Stimulated activated CD8-positive, alpha-beta memory T cell treated with anti-CD3 and anti-CD28 coated beads, Interleukin-15, amount 100 ng/mL, for 24 hours (primary cell): ENCODE data around the gene CTCF.

Experiments
- DNase-seq: peaks from one replicate; pipeline ENCODE4 v3.0.0-alpha.2; 2020; ENCODE audit warnings: low read depth

The CTCF gene

DNA sequence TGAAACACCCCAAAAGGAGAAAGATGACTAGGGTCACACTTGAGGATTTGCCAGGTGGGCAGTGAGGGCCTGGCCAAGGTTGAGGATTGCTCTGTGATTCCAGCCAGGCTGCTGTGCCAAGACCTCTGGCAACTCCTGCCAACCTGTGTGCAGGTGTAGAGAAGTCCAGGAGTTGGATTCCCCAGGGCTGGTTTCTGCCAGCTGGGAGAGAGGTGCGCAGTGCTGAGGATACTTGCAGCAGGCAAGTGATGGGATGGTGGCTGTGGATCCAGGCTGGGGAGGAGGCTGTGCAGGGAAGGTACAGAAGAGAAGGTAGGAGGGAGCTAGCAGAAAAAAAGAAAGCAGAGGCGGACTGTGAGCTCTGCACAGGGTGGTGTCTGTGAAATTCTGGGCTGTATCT lies 27.1 kb upstream of the CTCF start:
- no peak for DNase-seq

DNA sequence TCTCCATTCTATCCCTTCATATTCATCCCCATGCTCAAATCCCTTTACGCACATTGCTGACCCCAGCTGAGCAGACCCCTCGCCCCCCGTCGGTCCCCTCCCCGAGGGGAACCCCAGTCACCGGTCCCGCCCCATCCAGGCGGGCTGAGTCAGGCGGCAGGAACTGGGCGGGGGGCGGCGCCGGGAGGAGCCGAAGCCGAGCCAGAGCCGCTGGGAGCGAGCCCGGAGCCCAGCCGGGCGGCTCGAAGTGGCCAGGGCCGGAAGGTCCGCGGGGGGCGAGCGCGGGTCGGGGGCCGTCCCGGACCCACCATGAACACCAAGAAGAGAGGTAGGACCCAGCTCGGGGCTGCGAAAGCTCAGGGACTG lies 25.1 kb upstream of the CTCF start:
- DNase-seq = no peak

DNA sequence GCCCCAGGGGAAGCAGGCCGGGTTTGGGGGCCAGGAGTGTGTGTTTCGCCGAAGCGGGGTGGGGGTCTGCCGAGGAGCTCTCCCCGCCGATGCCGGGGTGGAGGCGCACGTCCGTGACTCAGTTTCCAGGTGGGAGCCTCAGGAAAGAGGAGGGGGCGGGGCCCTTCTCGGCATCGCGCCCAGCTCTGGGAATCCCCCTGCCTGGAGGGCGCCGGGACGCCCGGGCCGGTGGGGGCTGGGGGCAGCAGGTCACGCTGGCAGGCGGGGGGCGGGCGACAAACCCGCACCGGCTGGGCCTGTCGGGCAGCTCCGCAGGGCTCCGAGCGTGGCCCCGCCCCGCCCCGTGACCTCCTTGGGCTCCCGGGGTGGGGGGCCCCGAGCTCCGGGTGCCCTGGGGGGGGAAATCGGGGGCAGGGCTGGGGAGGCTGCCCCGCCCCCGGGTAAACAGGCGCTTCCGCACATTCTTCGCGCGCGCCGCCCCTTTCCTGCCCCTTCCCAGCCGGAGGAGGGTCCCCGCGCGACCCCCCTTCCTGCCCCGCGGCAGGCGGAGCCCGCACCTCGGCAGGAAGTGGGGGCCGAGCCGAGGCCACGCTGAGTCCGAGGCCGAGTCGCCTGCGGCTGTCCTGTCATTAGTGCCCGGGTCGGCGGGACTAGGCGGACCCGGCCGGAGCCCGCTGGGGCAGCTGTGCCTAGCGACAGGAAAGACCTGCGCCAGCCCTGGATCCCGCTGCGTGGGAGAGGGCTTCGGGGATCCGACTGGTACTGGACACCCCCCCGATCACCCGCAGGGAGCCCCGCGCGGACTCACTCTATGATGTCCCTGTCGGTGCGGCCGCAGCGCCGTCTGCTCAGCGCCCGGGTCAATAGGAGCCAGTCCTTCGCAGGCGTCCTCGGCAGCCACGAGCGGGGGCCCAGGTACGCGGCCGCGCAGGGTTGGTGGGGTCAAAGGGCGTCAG lies 24.4 kb upstream of the CTCF start:
- DNase-seq = no peak

DNA sequence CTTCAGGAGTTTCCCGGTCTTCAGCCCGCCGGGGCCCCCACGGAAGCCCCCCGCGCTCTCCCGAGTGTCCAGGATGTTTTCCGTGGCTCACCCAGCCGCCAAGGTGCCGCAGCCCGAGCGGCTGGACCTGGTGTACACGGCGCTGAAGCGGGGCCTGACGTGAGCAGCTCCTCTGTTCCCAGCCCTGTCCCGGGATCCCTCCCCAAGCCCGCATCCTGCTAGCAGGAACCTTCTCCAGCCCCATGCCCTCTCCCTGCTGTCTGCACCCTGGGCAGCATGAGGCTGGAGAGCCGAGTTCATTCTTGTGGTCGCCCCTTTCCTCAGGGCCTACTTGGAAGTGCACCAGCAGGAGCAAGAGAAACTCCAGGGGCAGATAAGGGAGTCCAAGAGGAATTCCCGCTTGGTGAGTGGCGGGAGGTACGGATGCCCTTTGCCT lies 23.6 kb upstream of the CTCF start:
- DNase-seq = no peak

DNA sequence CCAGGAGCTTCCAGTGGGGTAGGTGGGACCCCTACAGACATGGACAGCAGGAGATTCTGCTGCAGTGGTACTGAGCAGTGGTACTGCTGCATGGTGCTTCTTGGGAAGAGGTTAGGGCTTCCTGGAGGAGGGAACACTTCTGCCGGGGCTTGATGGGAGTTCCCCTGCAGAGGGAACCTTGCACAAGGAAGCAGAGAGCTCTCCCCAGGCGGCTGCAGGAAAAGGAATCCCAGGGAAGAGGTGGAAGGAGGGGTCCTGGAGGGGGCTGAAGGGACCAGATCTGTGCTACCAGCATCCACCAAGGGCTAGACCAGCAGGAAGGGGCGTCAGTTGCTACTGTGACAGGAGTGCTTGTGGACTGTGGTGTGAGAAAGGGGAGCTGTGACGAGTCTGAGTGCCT lies 23.1 kb upstream of the CTCF start:
- no peak for DNase-seq

DNA sequence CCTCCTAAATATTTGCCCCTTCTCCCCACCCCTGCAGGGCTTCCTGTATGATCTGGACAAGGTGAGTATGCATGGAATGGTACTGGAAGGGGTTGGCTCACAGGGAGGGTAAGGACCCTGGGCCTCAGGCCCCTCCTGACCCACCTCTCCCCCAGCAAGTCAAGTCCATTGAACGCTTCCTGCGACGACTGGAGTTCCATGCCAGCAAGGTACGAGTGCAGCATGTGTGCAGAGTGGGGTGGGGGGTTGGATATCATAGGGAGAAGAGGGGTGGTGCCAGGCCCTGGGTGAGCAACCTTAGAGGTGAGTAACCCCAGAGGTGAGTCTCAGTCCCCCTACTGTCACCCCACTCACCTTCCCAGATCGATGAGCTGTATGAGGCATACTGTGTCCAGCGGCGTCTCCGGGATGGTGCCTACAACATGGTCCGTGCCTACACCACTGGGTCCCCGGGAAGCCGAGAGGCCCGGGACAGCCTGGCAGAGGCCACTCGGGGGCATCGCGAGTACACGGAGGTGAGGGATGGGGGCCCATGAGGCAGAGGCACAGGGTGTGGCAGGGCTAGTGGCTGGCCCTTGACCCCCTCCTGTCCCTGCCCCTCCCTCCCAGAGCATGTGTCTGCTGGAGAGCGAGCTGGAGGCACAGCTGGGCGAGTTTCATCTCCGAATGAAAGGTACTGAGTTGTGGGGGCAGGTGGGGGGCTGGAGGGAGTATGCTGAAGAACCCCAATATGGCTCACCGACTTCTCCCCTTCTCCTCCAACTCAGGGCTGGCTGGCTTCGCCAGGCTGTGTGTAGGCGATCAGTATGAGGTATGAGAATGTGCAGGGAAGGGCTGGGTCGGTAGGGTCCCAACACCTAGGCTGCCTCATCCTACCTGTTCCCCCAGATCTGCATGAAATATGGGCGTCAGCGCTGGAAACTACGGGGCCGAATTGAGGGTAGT lies 22.4 kb upstream of the CTCF start:
- DNase-seq = no peak

DNA sequence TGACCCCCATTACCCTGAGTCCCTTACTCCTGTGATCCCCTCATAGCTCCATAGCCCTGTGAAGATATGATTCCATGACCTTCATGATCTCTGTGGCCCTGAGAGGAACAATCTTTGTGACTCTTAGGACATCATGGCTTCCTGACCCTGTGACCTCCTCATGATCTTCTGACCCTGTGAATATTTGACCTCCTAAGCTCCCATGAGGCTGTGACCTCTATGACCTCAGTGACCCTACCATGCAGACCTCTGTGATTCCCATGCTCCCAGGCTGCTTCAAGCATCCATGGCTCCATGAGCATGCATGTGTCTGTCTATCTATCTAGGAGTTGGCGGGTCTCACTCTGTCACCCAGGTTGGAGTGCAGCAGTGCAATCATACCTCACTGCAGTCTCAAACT lies 21.6 kb upstream of the CTCF start:
- DNase-seq = no peak

DNA sequence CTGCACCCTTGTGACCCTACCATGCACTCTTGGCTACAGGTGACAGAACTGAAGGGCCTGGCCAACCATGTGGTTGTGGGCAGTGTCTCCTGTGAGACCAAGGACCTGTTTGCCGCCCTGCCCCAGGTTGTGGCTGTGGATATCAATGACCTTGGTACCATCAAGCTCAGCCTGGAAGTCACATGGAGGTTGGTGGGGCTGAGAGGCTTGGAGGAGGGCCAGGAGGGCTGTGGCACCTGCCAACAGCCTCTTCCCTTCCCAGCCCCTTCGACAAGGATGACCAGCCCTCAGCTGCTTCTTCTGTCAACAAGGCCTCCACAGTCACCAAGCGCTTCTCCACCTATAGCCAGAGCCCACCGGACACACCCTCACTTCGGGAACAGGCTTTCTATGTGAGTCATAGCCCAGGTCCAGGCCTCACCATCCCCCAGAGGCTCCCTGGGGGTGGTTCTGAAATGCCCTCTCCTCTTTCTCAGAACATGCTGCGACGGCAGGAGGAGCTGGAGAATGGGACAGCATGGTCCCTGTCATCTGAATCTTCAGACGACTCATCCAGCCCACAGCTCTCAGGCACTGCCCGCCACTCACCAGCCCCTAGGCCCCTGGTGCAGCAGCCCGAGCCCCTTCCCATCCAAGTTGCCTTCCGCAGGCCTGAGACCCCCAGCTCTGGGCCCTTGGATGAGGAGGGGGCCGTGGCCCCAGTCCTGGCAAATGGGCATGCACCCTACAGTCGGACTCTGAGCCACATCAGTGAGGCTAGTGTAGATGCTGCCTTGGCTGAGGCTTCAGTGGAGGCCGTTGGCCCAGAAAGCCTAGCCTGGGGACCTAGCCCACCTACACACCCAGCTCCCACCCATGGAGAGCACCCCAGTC lies 20.7 kb upstream of the CTCF start:
- no peak for DNase-seq

DNA sequence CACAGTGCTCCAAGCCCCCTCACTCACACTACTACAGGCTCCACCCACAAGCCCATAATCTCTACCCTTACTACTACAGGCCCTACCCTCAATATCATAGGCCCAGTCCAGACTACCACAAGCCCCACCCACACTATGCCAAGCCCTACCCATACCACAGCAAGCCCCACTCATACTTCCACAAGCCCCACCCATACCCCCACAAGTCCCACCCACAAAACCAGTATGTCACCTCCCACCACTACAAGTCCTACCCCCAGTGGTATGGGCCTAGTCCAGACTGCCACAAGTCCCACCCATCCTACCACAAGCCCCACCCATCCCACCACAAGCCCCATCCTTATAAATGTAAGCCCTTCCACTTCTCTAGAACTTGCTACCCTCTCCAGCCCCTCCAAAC lies 19.9 kb upstream of the CTCF start:
- DNase-seq = no peak

DNA sequence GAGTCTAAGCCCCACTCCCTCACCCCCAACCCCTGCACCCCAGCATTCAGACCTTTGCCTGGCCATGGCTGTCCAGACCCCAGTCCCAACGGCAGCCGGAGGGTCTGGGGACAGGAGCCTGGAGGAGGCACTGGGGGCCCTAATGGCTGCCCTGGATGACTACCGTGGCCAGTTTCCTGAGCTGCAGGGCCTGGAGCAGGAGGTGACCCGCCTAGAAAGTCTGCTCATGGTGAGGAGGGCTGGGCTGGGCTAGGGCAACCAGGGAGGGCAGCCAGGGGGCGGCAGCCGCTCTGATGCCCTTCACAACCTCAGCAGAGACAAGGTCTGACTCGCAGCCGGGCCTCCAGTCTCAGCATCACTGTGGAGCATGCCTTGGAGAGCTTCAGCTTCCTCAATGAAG lies 19.3 kb upstream of the CTCF start:
- DNase-seq = no peak

DNA sequence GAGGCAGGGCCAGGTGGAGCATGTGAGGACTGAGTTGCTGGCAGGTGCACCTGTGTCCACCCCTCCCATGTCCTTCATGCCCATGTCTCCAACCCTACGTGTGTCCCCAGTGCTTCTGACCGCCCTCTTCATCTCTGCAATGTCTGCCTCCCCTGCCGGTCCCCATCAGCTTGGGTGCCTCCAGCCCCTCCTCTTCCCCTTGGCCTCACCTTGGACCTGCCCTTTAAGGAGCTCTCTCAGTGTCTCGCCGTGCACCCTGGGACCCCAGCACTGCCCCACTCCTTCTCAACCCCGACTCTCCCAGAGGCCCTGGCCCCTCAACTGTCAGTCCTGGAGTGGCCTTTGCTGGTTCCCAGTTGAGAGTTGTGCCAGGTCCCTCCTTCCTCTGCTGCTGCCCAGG lies 18.7 kb upstream of the CTCF start:
- no peak for DNase-seq

DNA sequence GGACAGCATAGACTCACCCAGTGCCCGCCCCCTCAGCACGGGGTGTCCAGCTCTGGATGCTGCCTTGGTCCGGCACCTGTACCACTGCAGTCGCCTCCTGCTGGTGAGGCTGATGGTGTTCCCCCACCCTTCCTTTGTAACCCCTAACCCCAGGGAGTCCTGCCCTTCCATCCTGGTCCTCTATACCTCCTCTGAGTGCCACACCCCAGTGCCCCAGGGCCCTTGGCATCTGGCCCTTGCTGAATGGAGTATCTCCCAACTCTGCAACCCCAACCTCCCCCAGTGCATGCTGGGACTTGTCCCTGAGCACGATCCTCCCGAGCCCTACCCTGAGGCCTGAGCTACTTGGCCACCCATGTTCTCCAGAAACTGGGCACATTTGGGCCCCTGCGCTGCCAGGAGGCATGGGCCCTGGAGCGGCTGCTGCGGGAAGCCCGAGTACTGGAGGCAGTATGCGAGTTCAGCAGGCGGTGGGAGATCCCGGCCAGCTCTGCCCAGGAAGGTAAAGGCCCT lies 17.9 kb upstream of the CTCF start:
- no peak for DNase-seq

DNA sequence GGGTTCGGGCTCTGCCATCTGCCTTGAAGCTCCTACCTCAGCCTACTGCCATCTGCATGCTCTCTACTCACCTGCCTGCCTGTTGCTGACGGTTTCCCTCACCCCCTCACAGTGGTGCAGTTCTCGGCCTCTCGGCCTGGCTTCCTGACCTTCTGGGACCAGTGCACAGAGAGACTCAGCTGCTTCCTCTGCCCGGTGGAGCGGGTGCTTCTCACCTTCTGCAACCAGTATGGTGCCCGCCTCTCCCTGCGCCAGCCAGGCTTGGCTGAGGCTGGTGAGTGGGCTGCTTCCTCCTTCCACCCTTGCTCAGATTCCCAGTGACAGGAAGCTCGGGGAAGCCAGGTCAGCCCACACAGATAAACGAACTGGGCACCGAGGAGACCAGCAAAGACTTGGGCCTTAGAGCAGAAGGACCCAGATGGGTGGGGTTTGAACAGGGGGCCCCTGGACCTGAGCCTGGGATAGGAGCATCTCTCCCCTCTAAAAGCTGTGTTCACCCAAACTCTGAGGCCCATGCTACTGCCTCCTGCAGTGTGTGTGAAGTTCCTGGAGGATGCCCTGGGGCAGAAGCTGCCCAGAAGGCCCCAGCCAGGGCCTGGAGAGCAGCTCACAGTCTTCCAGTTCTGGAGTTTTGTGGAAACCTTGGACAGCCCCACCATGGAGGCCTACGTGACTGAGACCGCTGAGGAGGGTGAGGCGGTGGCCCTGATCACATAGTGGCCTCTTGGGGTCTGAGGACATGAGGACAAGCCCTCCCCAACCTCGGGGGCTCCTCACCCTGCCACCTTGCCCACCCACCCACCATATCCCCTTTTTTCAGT lies 17.3 kb upstream of the CTCF start:
- DNase-seq = no peak

DNA sequence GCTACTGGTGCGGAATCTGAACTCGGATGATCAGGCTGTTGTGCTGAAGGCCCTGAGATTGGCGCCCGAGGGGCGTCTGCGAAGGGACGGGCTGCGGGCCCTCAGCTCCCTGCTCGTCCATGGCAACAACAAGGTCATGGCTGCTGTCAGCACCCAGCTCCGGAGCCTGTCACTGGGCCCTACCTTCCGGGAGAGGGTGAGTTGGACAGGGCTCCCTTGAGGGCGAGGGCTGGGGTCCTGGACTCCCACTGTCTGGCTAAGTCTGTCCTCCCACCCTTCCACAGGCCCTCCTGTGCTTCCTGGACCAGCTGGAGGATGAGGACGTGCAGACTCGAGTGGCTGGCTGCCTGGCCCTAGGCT lies 16.7 kb upstream of the CTCF start:
- no peak for DNase-seq

DNA sequence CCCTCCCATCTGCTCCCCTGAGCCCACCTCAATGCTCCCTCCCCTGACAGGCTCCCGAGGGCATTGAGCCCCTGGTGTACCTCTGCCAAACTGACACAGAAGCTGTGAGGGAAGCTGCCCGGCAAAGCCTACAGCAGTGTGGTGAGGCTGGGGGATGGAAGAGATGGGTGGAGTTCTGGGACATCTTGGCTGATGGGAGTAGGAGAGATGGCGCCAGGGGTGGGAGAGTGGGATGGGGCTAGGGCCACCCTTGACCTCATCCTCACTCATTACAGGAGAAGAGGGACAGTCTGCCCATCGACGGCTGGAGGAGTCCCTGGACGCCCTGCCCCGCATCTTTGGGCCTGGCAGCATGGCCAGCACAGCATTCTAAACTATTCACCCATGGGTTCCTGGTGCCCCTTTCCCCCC lies 16.2 kb upstream of the CTCF start:
- DNase-seq = no peak

DNA sequence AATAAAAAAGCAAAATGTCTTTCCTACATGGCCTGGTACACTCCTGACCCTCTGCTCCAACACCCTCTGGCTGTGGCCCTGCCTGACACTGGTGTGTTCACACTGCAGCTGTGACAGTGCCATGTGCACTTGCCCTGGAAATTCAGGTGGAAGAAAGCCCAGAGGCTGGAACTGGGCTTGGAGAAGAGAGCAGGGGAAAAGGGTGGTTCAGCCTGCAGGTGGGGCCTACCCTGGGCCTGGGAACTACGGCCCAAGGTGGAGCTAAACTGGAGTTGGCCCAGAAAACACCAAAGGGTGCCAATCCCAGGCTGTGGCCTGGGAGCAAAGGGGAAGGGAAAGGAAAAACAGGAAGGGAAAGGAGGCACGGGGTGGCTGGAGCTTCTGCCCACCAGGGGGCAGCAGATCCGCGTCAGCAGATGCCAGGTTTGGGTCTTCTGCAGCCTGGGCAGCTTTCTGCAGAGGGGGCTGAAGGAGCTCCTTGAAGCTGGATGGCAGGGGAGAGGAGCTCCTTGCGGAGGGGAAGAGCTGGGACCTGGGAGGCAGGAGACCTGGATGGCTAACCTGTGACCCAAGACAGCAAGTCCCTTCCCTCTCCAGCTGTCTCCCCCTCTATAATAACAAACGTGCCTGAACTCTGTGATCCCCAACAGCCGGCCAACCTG lies 15.4 kb upstream of the CTCF start:
- no peak for DNase-seq

DNA sequence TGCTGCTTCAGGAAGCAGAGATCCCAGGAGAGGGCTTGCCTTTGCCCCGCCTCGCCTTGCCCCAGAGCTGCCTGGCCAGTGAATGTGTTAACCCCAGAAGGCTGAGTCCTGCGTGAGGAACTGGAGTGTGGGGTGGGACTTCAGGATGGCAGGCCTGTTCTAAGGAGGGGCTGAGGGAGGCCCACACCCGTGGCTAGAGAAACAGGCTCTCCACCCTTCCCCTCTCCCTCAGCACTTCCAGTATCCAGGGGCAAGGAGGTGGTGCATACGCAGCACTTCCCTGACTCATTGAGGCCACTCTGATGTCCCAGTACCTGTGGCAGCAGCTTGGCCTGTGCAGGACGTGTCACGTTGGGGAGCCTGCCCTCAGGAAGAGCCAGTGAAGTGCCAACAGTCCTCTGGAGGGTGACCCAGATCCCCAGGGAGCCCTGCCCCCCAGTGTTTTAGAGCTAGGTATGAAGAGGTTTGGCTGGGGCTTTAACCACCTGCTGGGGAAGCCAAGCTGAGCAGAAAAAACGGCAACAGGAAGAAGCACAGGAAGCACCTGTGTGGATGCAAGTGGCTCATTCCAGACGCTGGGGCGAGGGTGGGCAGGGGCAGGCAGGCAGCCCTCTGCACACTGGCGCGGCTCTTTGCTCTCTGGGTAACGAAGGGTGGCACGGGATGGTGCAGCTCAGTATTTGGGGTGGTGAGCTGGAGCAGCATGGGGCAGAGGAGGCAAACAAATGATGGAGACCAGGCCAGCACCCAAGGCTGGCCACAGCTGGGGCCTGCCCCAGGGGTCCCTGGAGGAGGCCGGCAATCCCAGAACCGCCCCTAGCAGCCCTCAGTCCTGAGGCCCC lies 14.7 kb upstream of the CTCF start:
- DNase-seq = no peak

DNA sequence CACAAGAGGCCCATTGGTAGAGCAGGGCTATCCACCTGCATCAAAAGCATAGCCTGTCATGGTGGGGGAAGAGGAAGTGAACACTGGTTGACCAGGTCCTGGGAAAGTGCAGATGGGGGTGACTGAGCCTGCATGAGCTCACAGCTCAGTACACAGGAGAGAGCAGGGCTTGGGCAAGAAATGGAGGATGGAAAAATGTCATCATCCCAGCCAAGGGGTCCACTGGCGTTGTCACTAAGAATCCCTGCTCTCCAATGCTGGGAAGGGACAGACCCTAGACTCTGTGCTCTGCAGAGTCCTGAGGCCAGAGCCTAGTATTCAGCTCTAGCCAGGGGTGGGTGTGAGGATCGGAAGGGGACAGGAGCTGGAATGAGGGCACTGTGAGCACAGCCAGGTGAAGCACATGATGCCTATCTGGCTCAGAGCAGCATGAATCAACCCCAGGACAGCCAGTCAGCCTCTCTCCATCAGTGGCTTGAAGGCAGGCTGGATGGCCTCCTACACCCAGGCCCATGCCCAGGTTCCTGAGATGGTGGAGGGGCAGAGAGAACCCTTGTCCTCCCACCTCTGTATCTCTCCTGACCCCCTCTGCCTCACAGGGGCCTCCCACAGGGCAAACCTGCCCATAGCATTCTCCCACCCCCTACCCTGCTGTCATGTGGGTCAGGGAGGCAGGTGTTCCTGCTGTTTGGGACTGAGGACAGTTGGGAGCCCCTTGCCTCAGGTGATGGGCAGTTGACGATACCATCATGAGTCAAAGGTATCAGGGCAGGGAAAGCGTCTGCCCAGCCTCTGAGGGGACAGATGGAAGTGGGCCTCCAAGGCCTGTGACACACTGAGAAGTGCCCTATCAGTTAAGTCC lies 13.8 kb upstream of the CTCF start:
- DNase-seq = no peak

DNA sequence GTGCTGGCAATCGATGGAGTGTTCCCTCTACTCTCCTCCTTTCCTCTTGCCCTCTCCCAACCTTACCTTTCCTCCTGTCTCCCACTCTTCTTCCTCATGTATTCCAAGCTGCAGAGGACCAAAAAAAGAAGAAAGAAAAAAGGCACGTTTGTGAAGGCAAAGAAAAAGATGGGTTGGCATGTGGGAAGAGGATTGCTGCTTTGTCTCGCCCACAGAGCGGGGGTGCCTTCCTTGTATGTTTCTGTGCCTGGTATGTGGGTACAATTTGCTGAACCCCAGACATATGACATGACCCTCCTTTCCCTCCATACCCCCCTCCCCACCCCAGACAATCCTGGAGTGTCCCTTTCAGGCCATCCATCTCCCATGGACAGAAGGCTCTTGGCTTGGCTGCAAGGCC lies 13.1 kb upstream of the CTCF start:
- DNase-seq = no peak
